HEK293 (cell line): ENCODE measurements around the gene SYNCRIP.

Experiments used
- EGR2 ChIP-seq: fragments of 450-650 bp; formaldehyde crosslinking; IDR thresholded peaks from 2 replicates; pipeline ENCODE4 v1.5.1; 2016; ENCODE audit warnings: low read depth, missing biosample characterization, missing genetic modification characterization
- ELK4 ChIP-seq: IDR thresholded peaks from 2 replicates; pipeline ENCODE4 v1.6.1; 2011; ENCODE audit warnings: mild to moderate bottlenecking, low read depth, low read length, borderline replicate concordance
- FEZF1 ChIP-seq: fragments of 450-650 bp; formaldehyde crosslinking; IDR thresholded peaks from 2 replicates; pipeline ENCODE4 v1.5.1; 2016; ENCODE audit warnings: missing biosample characterization, missing genetic modification characterization
- GLIS2 ChIP-seq: fragments of 450-650 bp; formaldehyde crosslinking; IDR thresholded peaks from 2 replicates; pipeline ENCODE4 v1.5.1; 2016; ENCODE audit warnings: missing biosample characterization, missing genetic modification characterization
- HOXC10 ChIP-seq: sonication (generic); formaldehyde crosslinking; IDR thresholded peaks from 2 replicates; pipeline ENCODE4 v1.8.1; 2023; ENCODE audit warnings: mild to moderate bottlenecking, missing genetic modification reagents
- KLF17 ChIP-seq: fragments of 450-650 bp; formaldehyde crosslinking; IDR thresholded peaks from 2 replicates; pipeline ENCODE4 v1.5.1; 2016; ENCODE audit warnings: missing biosample characterization, missing genetic modification characterization
- KLF8 ChIP-seq: fragments of 450-650 bp; formaldehyde crosslinking; IDR thresholded peaks from 2 replicates; pipeline ENCODE4 v1.5.1; 2016; ENCODE audit warnings: missing biosample characterization, missing genetic modification characterization
- KLF9 ChIP-seq: fragments of 450-650 bp; formaldehyde crosslinking; IDR thresholded peaks from 2 replicates; pipeline ENCODE4 v1.5.1; 2016; ENCODE audit warnings: missing biosample characterization, missing genetic modification characterization, low read depth
- OSR2 ChIP-seq: fragments of 450-650 bp; formaldehyde crosslinking; IDR thresholded peaks from 2 replicates; pipeline ENCODE4 v1.5.1; 2016; ENCODE audit warnings: missing biosample characterization, missing genetic modification characterization
- PATZ1 ChIP-seq: fragments of 450-650 bp; formaldehyde crosslinking; IDR thresholded peaks from 2 replicates; pipeline ENCODE4 v1.5.1; 2016; ENCODE audit warnings: missing biosample characterization, missing genetic modification characterization
- REPIN1 ChIP-seq: fragments of 450-650 bp; formaldehyde crosslinking; IDR thresholded peaks from 2 replicates; pipeline ENCODE4 v1.5.1; 2017; ENCODE audit warnings: missing biosample characterization, missing genetic modification characterization, low read depth
- WT1 ChIP-seq: fragments of 450-650 bp; formaldehyde crosslinking; IDR thresholded peaks from 2 replicates; pipeline ENCODE4 v1.5.1; 2016; ENCODE audit warnings: missing biosample characterization, missing genetic modification characterization
- ZBTB21 ChIP-seq: fragments of 450-650 bp; formaldehyde crosslinking; IDR thresholded peaks from 2 replicates; pipeline ENCODE4 v1.5.1; 2017; ENCODE audit warnings: missing biosample characterization, missing genetic modification characterization
- ZBTB48 ChIP-seq: fragments of 450-650 bp; formaldehyde crosslinking; IDR thresholded peaks from 2 replicates; pipeline ENCODE4 v1.5.1; 2016; ENCODE audit warnings: missing biosample characterization, missing genetic modification characterization
- ZFHX2 ChIP-seq: fragments of 450-650 bp; formaldehyde crosslinking; conservative IDR thresholded peaks from 2 replicates; pipeline ENCODE4 v1.5.1; 2016; ENCODE audit warnings: missing biosample characterization, missing genetic modification characterization
- ZFP69B ChIP-seq: fragments of 450-650 bp; formaldehyde crosslinking; IDR thresholded peaks from 2 replicates; pipeline ENCODE4 v1.5.1; 2016; ENCODE audit warnings: missing biosample characterization, missing genetic modification characterization
- ZIC2 ChIP-seq: fragments of 450-650 bp; formaldehyde crosslinking; IDR thresholded peaks from 2 replicates; pipeline ENCODE4 v1.5.1; 2016; ENCODE audit warnings: missing biosample characterization, missing genetic modification characterization
- ZNF214 ChIP-seq: fragments of 450-650 bp; formaldehyde crosslinking; IDR thresholded peaks from 2 replicates; pipeline ENCODE4 v1.5.1; 2017; ENCODE audit warnings: missing biosample characterization, mild to moderate bottlenecking, missing genetic modification characterization, borderline replicate concordance
- ZNF221 ChIP-seq: fragments of 450-650 bp; formaldehyde crosslinking; IDR thresholded peaks from 2 replicates; pipeline ENCODE4 v1.5.1; 2017; ENCODE audit warnings: missing biosample characterization, missing genetic modification characterization, borderline replicate concordance
- ZNF302 ChIP-seq: fragments of 450-650 bp; formaldehyde crosslinking; IDR thresholded peaks from 2 replicates; pipeline ENCODE4 v1.5.1; 2016; ENCODE audit warnings: missing biosample characterization, missing genetic modification characterization, low read depth
- ZNF37A ChIP-seq: fragments of 450-650 bp; IDR thresholded peaks from 2 replicates; pipeline ENCODE4 v1.5.1; 2018; ENCODE audit warnings: missing biosample characterization, missing genetic modification characterization
- ZNF391 ChIP-seq: fragments of 450-650 bp; formaldehyde crosslinking; IDR thresholded peaks from 2 replicates; pipeline ENCODE4 v1.5.1; 2016; ENCODE audit warnings: low read depth, missing biosample characterization, missing genetic modification characterization, borderline replicate concordance
- ZNF513 ChIP-seq: fragments of 450-650 bp; IDR thresholded peaks from 2 replicates; pipeline ENCODE4 v1.5.1; 2018; ENCODE audit warnings: missing biosample characterization, missing genetic modification characterization
- ZNF530 ChIP-seq: fragments of 450-650 bp; formaldehyde crosslinking; IDR thresholded peaks from 2 replicates; pipeline ENCODE4 v1.5.1; 2016; ENCODE audit warnings: low read depth, missing biosample characterization, missing genetic modification characterization
- ZNF548 ChIP-seq: fragments of 450-650 bp; formaldehyde crosslinking; IDR thresholded peaks from 2 replicates; pipeline ENCODE4 v1.5.1; 2016; ENCODE audit warnings: missing biosample characterization, missing genetic modification characterization
- ZNF555 ChIP-seq: fragments of 450-650 bp; formaldehyde crosslinking; conservative IDR thresholded peaks from 2 replicates; pipeline ENCODE4 v1.5.1; 2017; ENCODE audit warnings: missing biosample characterization, mild to moderate bottlenecking, missing genetic modification characterization, inconsistent platforms
- ZNF660 ChIP-seq: fragments of 450-650 bp; IDR thresholded peaks from 2 replicates; pipeline ENCODE4 v1.5.1; 2018; ENCODE audit warnings: missing biosample characterization, mild to moderate bottlenecking, missing genetic modification characterization
- ZNF664 ChIP-seq: fragments of 450-650 bp; formaldehyde crosslinking; IDR thresholded peaks from 2 replicates; pipeline ENCODE4 v1.5.1; 2016; ENCODE audit warnings: missing biosample characterization, missing genetic modification characterization
- ZNF747 ChIP-seq: fragments of 450-650 bp; formaldehyde crosslinking; IDR thresholded peaks from 2 replicates; pipeline ENCODE4 v1.5.1; 2016; ENCODE audit warnings: missing biosample characterization, missing genetic modification characterization
- ZNF76 ChIP-seq: fragments of 450-650 bp; formaldehyde crosslinking; IDR thresholded peaks from 2 replicates; pipeline ENCODE4; 2016; ENCODE audit warnings: low read depth, missing biosample characterization, missing genetic modification characterization, borderline replicate concordance
- ZNF768 ChIP-seq: fragments of 450-650 bp; formaldehyde crosslinking; IDR thresholded peaks from 2 replicates; pipeline ENCODE4 v1.5.1; 2018; ENCODE audit warnings: missing biosample characterization, mild to moderate bottlenecking, missing genetic modification characterization
- ZNF792 ChIP-seq: fragments of 450-650 bp; formaldehyde crosslinking; IDR thresholded peaks from 2 replicates; pipeline ENCODE4 v1.5.1; 2016; ENCODE audit warnings: missing biosample characterization, missing genetic modification characterization
- TF ChIP-seq, protein P1 (sequence below): fragments of 450-650 bp; formaldehyde crosslinking; IDR thresholded peaks from 2 replicates; pipeline ENCODE4 v1.5.0; 2017; ENCODE audit warnings: missing biosample characterization, missing genetic modification characterization, borderline replicate concordance

SYNCRIP gene

GRCh38 chr6:85593438-85594196, 49.1 kb downstream of the SYNCRIP start, which contains the start of gene SNX14 (continued):
- TF ChIP-seq ZIC2 (tag by site-specific recombination): peak; percentile 81
- peak; percentile 27; the same call in 1 of the 2 replicates for TF ChIP-seq KLF17 (tag by site-specific recombination)
- TF ChIP-seq KLF8 (tag by site-specific recombination): peak; percentile 89
- TF ChIP-seq ZBTB48 (tag by site-specific recombination): peak; percentile 42; the same call in 1 of the 2 replicates
- TF ChIP-seq WT1 (tag by site-specific recombination): peak; percentile 33; the same call in 1 of the 2 replicates
- TF ChIP-seq ZNF221: no peak
- no peak for TF ChIP-seq ZNF548 (tag by site-specific recombination)
- no peak for TF ChIP-seq ZBTB21 (tag by site-specific recombination)
- 0 out of 2 replicates have a peak, but pooled peaks have one; percentile 37 for TF ChIP-seq ZNF768
- peak; percentile 38 for TF ChIP-seq OSR2 (tag by site-specific recombination)
- peak; percentile 61 for TF ChIP-seq ZFHX2 (tag by site-specific recombination)
- peak; percentile 66; the same call in 1 of the 2 replicates for TF ChIP-seq ZNF792
- peak; percentile 78 for TF ChIP-seq KLF9 (tag by site-specific recombination)
- no peak for TF ChIP-seq ZNF37A (tag by site-specific recombination)
- TF ChIP-seq, protein P1, sequence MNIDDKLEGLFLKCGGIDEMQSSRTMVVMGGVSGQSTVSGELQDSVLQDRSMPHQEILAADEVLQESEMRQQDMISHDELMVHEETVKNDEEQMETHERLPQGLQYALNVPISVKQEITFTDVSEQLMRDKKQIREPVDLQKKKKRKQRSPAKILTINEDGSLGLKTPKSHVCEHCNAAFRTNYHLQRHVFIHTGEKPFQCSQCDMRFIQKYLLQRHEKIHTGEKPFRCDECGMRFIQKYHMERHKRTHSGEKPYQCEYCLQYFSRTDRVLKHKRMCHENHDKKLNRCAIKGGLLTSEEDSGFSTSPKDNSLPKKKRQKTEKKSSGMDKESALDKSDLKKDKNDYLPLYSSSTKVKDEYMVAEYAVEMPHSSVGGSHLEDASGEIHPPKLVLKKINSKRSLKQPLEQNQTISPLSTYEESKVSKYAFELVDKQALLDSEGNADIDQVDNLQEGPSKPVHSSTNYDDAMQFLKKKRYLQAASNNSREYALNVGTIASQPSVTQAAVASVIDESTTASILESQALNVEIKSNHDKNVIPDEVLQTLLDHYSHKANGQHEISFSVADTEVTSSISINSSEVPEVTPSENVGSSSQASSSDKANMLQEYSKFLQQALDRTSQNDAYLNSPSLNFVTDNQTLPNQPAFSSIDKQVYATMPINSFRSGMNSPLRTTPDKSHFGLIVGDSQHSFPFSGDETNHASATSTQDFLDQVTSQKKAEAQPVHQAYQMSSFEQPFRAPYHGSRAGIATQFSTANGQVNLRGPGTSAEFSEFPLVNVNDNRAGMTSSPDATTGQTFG (tag by site-specific recombination): no peak
- TF ChIP-seq GLIS2: peak; percentile 96
- no peak for TF ChIP-seq ZNF302
- no peak for TF ChIP-seq ZNF747
- peak; percentile 78 for TF ChIP-seq ZFP69B (tag by site-specific recombination)
- peak; percentile 91 for TF ChIP-seq ZNF76 (tag by site-specific recombination)
- TF ChIP-seq ELK4: no peak
- TF ChIP-seq PATZ1: peak; percentile 64
- TF ChIP-seq ZNF513 (tag by site-specific recombination): peak; percentile 29; the same call in 1 of the 2 replicates
- TF ChIP-seq ZNF555 (tag by site-specific recombination): no peak
- TF ChIP-seq ZNF660: no peak; the same call in none of the 2 replicates
- peak; percentile 77; the same call in 1 of the 2 replicates for TF ChIP-seq REPIN1
- peak; percentile 42; the same call in 1 of the 2 replicates for TF ChIP-seq HOXC10
- peak; percentile 82; the same call in 1 of the 2 replicates for TF ChIP-seq ZNF391 (tag by site-specific recombination)
- TF ChIP-seq ZNF530 (tag by site-specific recombination): no peak
- TF ChIP-seq ZNF664 (tag by site-specific recombination): no peak
- no peak for TF ChIP-seq ZNF214 (tag by site-specific recombination)
- TF ChIP-seq FEZF1 (tag by site-specific recombination): peak; percentile 40
- 0 out of 2 replicates have a peak, but pooled peaks have one; percentile 28 for TF ChIP-seq EGR2 (tag by site-specific recombination)
